Stimulated activated naive CD8-positive, alpha-beta T cell treated with anti-CD3 and anti-CD28 coated beads, Interleukin-15, amount 100 ng/mL, for 72 hours (primary cell): ENCODE results near the gene ACTA2.
A peak's percentile ranks its signal among the peaks of the same experiment; 100 is the strongest.

Experiments used
- ATAC-seq: fragments of 150-1000 bp; cut with Tn5 transposase; 2 replicates; pipeline ENCODE4 v1.10.0; 2021; ENCODE audit warnings: mild to moderate bottlenecking, moderate library complexity
- DNase-seq, 2 donors: peaks; one replicate each; pipeline ENCODE4 v3.0.0; 2021 to 2022
- H3K27ac Mint-ChIP-seq, 2 donors: one replicate each; pipeline ENCODE4 v1.8.0; 2022; ENCODE audit warnings: mild to moderate bottlenecking in 2 of 2, mixed read lengths in 2 of 2, moderate library complexity in 2 of 2
- H3K27me3 Mint-ChIP-seq: one replicate; pipeline ENCODE4 v1.8.0; 2022; ENCODE audit warnings: mixed read lengths
- H3K4me1 Mint-ChIP-seq: one replicate; pipeline ENCODE4 v1.8.0; 2022; ENCODE audit warnings: mild to moderate bottlenecking, mixed read lengths
- H3K4me3 Mint-ChIP-seq, 2 donors: one replicate each; pipeline ENCODE4 v1.8.0; 2022; ENCODE audit warnings: mild to moderate bottlenecking in 2 of 2, mixed read lengths in 2 of 2, moderate library complexity in 1 of 2
- H3K9me3 Mint-ChIP-seq, 2 donors: one replicate each; pipeline ENCODE4 v1.8.0; 2022; ENCODE audit warnings: mixed read lengths in 2 of 2

The ACTA2 gene

DNA sequence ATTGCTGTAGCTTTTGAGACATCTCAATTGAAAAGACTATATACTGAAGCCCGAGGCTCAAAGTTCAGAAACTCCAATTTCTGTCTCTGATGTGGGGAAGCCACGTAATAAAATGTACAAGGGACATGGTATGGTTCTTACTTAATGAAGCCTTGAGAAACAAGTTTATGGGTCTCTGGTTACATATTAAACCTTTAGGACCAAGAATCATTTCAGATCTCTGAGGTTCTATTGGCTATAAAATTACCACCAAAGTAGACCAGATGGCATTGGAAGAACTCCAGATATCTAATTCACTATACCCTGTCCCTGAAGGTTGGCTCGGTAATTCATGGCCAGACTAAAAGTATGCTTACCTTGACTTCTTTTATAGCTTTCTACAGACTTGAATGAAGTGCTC, 48.9 kb downstream of the ACTA2 start:
- H3K27me3 Mint-ChIP-seq = no peaks in the 10 kb centered on the region
- H3K4me1 Mint-ChIP-seq = peaks cover 69% of the 10 kb centered on the region
- DNase-seq (no peak), ATAC-seq (no peak)
- peak overlapping the region in 1 of 2 donors; percentile 54 for H3K27ac Mint-ChIP-seq
- H3K9me3 Mint-ChIP-seq = no peaks in the 10 kb centered on the region
- H3K4me3 Mint-ChIP-seq = no peak overlapping the region

DNA sequence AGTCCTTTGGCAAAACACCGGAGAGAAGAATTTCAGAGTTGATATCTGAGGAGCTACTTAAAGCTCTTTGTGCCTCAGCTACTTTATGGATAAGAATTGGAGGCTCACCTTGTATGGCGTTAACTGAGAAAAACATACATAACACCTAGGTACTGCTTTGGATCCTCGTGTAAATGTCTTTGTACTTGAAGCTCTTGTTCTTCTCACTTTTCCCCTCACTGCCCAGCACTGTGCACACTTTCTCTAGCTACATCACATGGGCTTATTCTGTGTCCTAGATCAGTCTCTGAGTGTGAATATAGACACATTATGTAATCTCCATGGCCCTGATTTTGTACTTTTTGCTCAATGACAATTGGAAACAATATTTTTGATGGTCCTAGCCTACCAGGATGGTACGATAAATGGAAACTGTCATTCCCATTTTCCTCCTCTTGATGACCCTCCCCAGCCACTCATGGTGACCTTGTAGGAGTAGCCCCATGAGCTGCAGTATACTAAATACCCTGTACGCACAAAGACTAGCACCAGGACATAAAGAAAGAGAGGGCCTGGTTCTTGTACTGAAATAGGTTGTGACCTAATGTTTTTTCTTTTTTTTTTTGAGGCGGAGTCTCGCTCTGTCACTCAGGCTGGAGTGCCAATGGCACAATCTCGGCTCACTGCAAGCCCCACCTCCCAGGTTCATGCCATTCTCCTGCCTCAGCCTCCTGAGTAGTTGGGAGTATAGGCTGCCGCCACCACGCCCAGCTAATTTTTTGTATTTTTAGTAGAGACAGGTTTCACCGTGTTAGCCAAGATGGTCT, 50.4 kb downstream of the ACTA2 start:
- DNase-seq = no peak
- peak overlapping the region; percentile 81 to 96 for H3K27ac Mint-ChIP-seq
- H3K27me3 Mint-ChIP-seq = no peaks in the 10 kb centered on the region
- H3K9me3 Mint-ChIP-seq = no peaks in the 10 kb centered on the region
- peak overlapping the region; percentile 57 to 62 for H3K4me3 Mint-ChIP-seq
- ATAC-seq = peak; percentile 65
- H3K4me1 Mint-ChIP-seq = peaks cover 71% of the 10 kb centered on the region

GRCh38 chr10:88901206-88901983, 51.2 kb downstream of the ACTA2 start:
- ATAC-seq = peak; percentile 80
- no peaks in the 10 kb centered on the region for H3K9me3 Mint-ChIP-seq
- no peaks in the 10 kb centered on the region for H3K27me3 Mint-ChIP-seq
- H3K27ac Mint-ChIP-seq = peak overlapping the region; percentile 81 to 96
- H3K4me3 Mint-ChIP-seq = peak overlapping the region; percentile 57 to 62
- DNase-seq = no peak
- H3K4me1 Mint-ChIP-seq = peaks cover 73% of the 10 kb centered on the region

- Mint-ChIP-seq H3K4me3 (peak overlapping the region; percentile 2 to 13), H3K27me3 (no peaks in the 10 kb centered on the region), H3K9me3 (no peaks in the 10 kb centered on the region), H3K4me1 (peaks cover 87% of the 10 kb centered on the region), H3K27ac (peak overlapping the region in 1 of 2 donors; percentile 72)
- DNase-seq (no peak), ATAC-seq (no peak)
Observed at GRCh38 chr10:88899886-88900285, 52.7 kb downstream of the ACTA2 start.

GRCh38 chr10:88898727-88899126, 53.8 kb downstream of the ACTA2 start:
- Mint-ChIP-seq H3K9me3 (no peaks in the 10 kb centered on the region), H3K27me3 (no peaks in the 10 kb centered on the region), H3K4me1 (peaks cover 95% of the 10 kb centered on the region), H3K4me3 (peak overlapping the region in 1 of 2 donors; percentile 18), H3K27ac (no peak overlapping the region)
- ATAC-seq (no peak), DNase-seq (no peak)

GRCh38 chr10:88896994-88897853, 55.3 kb downstream of the ACTA2 start:
- H3K4me1 Mint-ChIP-seq = peaks cover 88% of the 10 kb centered on the region
- H3K27me3 Mint-ChIP-seq = no peaks in the 10 kb centered on the region
- peak; percentile 71 for ATAC-seq
- H3K27ac Mint-ChIP-seq = peak overlapping the region; percentile 71 to 92
- H3K4me3 Mint-ChIP-seq = peak overlapping the region; percentile 74 to 80
- DNase-seq = peak; percentile 17 to 21
- no peaks in the 10 kb centered on the region for H3K9me3 Mint-ChIP-seq

DNA sequence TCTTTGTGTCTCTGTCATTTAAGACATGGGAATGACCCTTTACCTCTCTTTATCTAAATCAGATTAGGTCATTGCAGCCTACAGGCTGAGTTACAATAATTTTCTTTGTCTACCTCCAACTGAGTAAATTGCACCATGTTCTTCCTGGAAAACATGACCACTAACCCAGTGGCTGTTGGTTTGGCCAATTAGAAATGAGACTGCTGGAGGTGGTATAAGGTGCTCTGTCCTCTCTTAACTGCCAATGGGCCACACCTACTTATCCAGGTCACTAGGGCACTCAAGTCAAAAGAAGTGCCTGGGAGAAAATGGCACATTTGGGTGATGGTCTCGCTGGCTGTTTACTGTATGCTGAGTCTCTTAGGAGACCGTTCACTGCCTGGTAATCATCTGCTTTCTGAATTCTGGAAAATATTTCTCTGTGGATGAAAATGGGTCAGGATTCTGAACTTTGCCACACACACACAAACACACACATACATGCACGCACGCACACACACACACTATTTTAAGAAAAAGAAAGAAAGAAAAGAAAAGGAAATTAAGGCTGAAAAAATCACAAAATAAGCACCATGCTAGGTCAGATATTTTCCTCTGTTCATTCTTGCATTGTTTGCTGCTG, 56.1 kb downstream of the ACTA2 start:
- H3K27ac Mint-ChIP-seq = peak overlapping the region; percentile 92 to 93
- H3K4me3 Mint-ChIP-seq = peak overlapping the region; percentile 74 to 80
- no peaks in the 10 kb centered on the region for H3K27me3 Mint-ChIP-seq
- no peaks in the 10 kb centered on the region for H3K9me3 Mint-ChIP-seq
- peaks cover 86% of the 10 kb centered on the region for H3K4me1 Mint-ChIP-seq
- ATAC-seq (peak; percentile 33), DNase-seq (no peak)

DNA sequence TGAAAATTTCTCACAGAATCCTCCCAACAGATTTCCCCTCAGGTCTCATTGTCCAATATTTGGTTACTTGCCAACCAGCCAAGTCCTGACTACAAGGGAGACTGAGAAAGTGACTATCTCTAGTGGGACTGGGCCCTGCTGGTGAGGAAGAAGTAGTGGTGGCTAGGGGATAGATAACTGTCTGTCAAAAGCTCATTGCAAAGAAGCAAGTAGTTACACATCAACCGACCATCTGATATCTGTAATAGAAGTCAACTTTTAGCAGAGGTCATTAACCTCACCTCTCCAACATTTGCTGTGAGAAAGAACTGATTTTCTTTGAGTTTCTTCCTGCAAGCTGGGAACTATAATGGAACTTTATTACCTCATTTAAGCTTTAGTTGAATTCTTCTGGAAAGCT, 57.3 kb downstream of the ACTA2 start:
- H3K9me3 Mint-ChIP-seq = no peaks in the 10 kb centered on the region
- H3K27me3 Mint-ChIP-seq = no peaks in the 10 kb centered on the region
- ATAC-seq (no peak), DNase-seq (no peak)
- peaks cover 84% of the 10 kb centered on the region for H3K4me1 Mint-ChIP-seq
- H3K4me3 Mint-ChIP-seq = no peak overlapping the region
- no peak overlapping the region for H3K27ac Mint-ChIP-seq

DNA sequence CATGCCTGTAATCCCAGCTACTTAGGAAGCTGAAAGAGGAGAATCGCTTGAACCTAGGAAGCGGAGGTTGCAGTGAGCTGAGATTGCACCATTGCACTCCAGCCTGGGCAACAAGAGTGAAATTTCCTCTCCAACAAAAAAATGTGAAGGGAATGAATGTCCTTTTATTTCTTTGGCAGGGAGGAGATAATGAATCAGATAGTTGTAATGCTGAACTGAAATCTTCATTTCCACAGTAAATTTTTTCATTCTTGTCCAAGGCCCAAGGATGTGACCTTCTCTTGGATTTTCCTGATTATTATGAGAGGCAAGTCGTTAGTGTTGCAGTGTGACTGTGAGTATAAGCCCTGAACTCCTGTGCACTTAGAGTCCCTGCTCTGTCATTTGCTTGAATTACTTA, 59.0 kb downstream of the ACTA2 start:
- H3K9me3 Mint-ChIP-seq = no peaks in the 10 kb centered on the region
- H3K4me3 Mint-ChIP-seq = no peak overlapping the region
- no peak for DNase-seq
- no peak overlapping the region for H3K27ac Mint-ChIP-seq
- H3K4me1 Mint-ChIP-seq = peaks cover 83% of the 10 kb centered on the region
- H3K27me3 Mint-ChIP-seq = no peaks in the 10 kb centered on the region
- ATAC-seq = no peak

GRCh38 chr10:88892222-88892967, 60.2 kb downstream of the ACTA2 start:
- no peak overlapping the region for H3K4me3 Mint-ChIP-seq
- no peaks in the 10 kb centered on the region for H3K27me3 Mint-ChIP-seq
- DNase-seq = no peak
- H3K4me1 Mint-ChIP-seq = peaks cover 81% of the 10 kb centered on the region
- H3K27ac Mint-ChIP-seq = no peak overlapping the region
- no peak for ATAC-seq
- no peaks in the 10 kb centered on the region for H3K9me3 Mint-ChIP-seq

DNA sequence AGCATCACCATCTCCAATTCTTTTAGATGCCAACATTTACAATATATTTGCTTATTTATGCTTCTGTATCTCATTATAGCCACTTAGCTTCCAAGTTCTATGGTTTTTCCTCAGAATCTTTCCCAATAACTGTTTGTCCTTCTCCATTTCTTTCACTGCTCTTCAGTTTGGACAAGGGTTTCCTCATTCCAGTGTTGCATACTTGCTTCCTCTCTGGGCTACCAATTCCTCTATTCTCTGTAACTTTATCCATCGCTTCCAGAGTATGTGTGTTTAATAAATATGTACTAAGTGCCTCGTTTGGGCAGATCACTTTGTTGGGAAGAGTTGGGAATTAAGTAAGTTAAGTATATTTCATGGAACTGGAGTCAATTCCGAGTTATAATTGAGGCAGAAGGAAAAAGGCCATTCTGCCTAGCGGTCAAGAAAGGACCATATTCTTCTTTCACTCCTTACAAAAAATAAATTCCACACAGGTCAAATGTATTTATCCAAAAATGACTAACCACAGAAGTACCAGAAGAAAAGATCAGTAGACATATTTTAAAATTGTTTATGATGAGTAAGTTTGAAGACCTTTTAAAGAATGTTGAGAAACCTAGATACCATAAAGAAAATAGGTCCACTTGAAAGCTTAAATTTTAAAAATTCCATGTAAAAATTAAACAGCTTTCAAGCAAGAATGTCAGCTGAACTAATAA, 61.7 kb downstream of the ACTA2 start:
- Mint-ChIP-seq H3K9me3 (no peaks in the 10 kb centered on the region), H3K4me3 (no peak overlapping the region), H3K4me1 (peaks cover 77% of the 10 kb centered on the region), H3K27me3 (no peaks in the 10 kb centered on the region), H3K27ac (no peak overlapping the region)
- ATAC-seq (no peak), DNase-seq (no peak)

DNA sequence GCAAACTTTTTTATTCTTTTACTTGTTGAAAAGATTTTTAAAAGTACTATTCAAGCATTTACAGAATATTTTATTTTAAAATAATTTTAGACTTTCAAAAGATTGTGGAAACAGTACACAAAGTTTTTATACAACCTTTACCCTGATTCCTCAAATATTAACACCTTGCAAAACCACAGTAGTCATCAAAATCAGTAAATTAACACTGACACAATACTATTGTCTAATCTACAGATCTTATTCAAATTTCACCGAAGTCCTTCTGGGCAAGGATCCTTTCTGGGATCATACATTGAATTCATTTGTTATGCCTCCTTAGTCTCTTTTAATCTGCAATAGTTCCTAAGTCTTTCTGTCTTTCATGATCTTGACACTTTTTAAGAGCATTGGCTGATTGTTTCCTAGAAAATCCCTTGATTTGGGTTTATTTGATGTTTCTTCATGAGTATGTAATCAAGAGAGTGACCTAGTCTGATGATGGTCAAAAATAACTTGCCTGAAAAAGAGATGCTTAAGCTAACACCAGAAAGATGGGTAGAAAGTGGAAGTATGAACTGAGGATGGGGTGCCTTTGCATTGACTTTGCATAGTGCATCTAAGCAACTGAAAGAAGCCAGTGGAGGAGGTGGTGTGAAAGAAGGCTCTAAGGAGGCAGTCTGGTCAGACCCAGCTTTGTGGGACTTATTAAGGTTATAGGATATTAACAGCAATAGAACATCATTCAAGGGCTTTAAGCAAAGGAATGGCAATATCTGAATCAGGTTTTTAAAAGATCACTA, 62.8 kb downstream of the ACTA2 start:
- no peak for DNase-seq
- Mint-ChIP-seq H3K9me3 (no peaks in the 10 kb centered on the region), H3K27ac (peak overlapping the region in 1 of 2 donors; percentile 3), H3K4me3 (no peak overlapping the region), H3K27me3 (no peaks in the 10 kb centered on the region), H3K4me1 (peaks cover 79% of the 10 kb centered on the region)
- ATAC-seq = no peak

DNA sequence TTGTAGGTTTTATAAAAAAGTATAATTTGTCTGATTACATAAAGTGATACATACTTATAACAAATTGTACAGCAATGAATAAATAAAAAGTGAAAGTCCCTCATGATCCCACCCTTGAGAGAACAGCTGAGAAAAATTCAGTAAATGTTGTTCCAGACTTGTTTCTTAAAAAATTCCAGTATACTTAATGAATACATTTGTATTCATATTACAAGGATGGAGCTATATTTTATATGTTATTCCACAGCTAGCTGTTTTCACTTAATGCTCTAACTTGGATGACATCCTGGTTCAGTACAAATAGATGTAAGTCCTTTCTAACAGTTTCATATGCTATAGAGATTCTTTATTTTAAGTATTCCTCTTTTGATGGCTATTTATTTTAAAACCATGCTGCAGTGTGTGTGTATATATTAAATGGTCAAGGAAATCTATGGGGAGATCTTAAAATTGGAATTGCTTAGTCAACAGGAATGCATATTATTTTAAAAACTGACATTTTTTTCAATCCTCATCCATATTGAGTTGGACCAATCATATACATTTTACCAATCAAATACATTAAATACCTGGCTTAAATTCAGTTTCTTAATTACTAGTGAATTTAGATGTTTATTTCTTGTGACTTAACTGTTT, 63.6 kb downstream of the ACTA2 start:
- no peak overlapping the region for H3K4me3 Mint-ChIP-seq
- ATAC-seq (no peak), DNase-seq (no peak)
- H3K4me1 Mint-ChIP-seq = peaks cover 79% of the 10 kb centered on the region
- no peak overlapping the region for H3K27ac Mint-ChIP-seq
- H3K9me3 Mint-ChIP-seq = no peaks in the 10 kb centered on the region
- H3K27me3 Mint-ChIP-seq = no peaks in the 10 kb centered on the region
